WTC11 (cell line): ENCODE results near the gene MTERF4.

Experiments
- GABPB1 ChIP-seq: sonication (generic); formaldehyde crosslinking; IDR thresholded peaks from 2 replicates; pipeline ENCODE4 v1.8.1; 2023; ENCODE audit warnings: mild to moderate bottlenecking, missing genetic modification reagents
- MYBL2 ChIP-seq: sonication (generic); formaldehyde crosslinking; IDR thresholded peaks from 2 replicates; pipeline ENCODE4 v1.8.1; 2023; ENCODE audit warnings: mild to moderate bottlenecking, moderate library complexity, missing genetic modification reagents
- NFYB ChIP-seq: sonication (generic); formaldehyde crosslinking; conservative IDR thresholded peaks from 2 replicates; pipeline ENCODE4 v1.8.0; 2022; ENCODE audit warnings: low read depth, missing genetic modification reagents
- NR2C2 ChIP-seq: sonication (generic); formaldehyde crosslinking; IDR thresholded peaks from 2 replicates; pipeline ENCODE4 v1.8.0; 2022; ENCODE audit warnings: mild to moderate bottlenecking, missing genetic modification reagents
- TF ChIP-seq, protein P1 (sequence below): fragments of 200-600 bp; IDR thresholded peaks from 2 replicates; pipeline ENCODE4 v1.8.0; 2022; ENCODE audit warnings: antibody characterized with exemption
- TF ChIP-seq, protein P2 (sequence below): sonication (generic); formaldehyde crosslinking; IDR thresholded peaks from 2 replicates; pipeline ENCODE4 v1.8.1; 2022; ENCODE audit warnings: mild to moderate bottlenecking, missing genetic modification reagents, moderate library complexity, borderline replicate concordance

DNA sequence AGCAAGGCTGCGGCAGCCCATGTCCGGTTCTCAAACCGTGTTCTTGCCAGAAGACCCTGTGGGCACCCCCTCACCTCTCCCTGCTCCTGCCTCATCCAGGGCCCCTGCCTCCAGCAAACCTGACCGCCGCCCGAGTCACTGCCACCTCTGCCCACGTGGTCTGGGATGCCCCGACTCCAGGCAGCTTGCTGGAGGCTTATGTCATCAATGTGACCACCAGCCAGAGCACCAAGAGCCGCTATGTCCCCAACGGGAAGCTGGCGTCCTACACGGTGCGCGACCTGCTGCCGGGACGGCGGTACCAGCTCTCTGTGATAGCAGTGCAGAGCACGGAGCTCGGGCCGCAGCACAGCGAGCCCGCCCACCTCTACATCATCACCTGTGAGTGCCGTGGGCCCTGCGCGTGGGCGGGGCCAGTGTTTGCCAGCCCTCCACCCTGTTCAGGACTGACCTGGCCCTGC is 32.2 kb downstream of the MTERF4 start:
- TF ChIP-seq, protein P1, sequence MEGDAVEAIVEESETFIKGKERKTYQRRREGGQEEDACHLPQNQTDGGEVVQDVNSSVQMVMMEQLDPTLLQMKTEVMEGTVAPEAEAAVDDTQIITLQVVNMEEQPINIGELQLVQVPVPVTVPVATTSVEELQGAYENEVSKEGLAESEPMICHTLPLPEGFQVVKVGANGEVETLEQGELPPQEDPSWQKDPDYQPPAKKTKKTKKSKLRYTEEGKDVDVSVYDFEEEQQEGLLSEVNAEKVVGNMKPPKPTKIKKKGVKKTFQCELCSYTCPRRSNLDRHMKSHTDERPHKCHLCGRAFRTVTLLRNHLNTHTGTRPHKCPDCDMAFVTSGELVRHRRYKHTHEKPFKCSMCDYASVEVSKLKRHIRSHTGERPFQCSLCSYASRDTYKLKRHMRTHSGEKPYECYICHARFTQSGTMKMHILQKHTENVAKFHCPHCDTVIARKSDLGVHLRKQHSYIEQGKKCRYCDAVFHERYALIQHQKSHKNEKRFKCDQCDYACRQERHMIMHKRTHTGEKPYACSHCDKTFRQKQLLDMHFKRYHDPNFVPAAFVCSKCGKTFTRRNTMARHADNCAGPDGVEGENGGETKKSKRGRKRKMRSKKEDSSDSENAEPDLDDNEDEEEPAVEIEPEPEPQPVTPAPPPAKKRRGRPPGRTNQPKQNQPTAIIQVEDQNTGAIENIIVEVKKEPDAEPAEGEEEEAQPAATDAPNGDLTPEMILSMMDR: no peak
- no peak for TF ChIP-seq NR2C2 (CRISPR knock-in tag)
- no peak for TF ChIP-seq NFYB (CRISPR knock-in tag)
- TF ChIP-seq GABPB1: no peak
- TF ChIP-seq MYBL2 (CRISPR knock-in tag): no peak
- TF ChIP-seq, protein P2, sequence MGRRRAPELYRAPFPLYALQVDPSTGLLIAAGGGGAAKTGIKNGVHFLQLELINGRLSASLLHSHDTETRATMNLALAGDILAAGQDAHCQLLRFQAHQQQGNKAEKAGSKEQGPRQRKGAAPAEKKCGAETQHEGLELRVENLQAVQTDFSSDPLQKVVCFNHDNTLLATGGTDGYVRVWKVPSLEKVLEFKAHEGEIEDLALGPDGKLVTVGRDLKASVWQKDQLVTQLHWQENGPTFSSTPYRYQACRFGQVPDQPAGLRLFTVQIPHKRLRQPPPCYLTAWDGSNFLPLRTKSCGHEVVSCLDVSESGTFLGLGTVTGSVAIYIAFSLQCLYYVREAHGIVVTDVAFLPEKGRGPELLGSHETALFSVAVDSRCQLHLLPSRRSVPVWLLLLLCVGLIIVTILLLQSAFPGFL (CRISPR knock-in tag): no peak
